Left renal cortex interstitium (tissue), 4 donors: ENCODE data around the gene CTLA4. TPM values are rescaled to one million over a fixed set of nuclear protein-coding genes. Genes with fewer than 3 reads are reported as not detected.

ENCODE experiments used
- polyA plus RNA-seq, 4 donors: library from polyadenylated mRNA; unstranded; fragments of 120-200 nt; gene quantifications; one replicate each; pipeline ENCODE4 v1.2.1, GENCODE V29; 2013; ENCODE audit not compliant: insufficient read length in 4 of 4

CTLA4 gene
- polyA plus RNA-seq, 4 donors: 0.06 TPM; not detected in 3

Other genes starting within 250 kb of the CTLA4 start
- 1 to 10 TPM in 3 of 4 donors, under 1 TPM in 1; 0.98 to 2.5 (median 1.4) TPM for gene CD28, start 161.1 kb upstream of the CTLA4 start, polyA plus RNA-seq
- not detected for gene ICOS, start 69.0 kb downstream of the CTLA4 start, polyA plus RNA-seq